GM13977 (cell line): ENCODE measurements around the gene DGCR8.

Experiments used
- DNase-seq: peaks from one replicate; pipeline ENCODE4 v3.0.0; 2012; ENCODE audit warnings: low spot score
- in situ Hi-C: fragments of 300-500 bp; cut with MboI; formaldehyde crosslinking; loops from one replicate; pipeline ENCODE4 v1.12.0; 2022; ENCODE audit warnings: low sequenced_read_pairs, low pct_unique_long_range_greater_than_20kb, mixed read lengths, inconsistent platforms; ENCODE audit not compliant: unreplicated experiment
- TF ChIP-seq, protein P1 (sequence below): IDR thresholded peaks from 2 replicates; pipeline ENCODE4 v1.5.1; 2012; ENCODE audit warnings: mild to moderate bottlenecking, control low read depth; ENCODE audit not compliant: insufficient read depth; ENCODE audit errors: extremely low read depth, missing control alignments

Gene DGCR8

DNA sequence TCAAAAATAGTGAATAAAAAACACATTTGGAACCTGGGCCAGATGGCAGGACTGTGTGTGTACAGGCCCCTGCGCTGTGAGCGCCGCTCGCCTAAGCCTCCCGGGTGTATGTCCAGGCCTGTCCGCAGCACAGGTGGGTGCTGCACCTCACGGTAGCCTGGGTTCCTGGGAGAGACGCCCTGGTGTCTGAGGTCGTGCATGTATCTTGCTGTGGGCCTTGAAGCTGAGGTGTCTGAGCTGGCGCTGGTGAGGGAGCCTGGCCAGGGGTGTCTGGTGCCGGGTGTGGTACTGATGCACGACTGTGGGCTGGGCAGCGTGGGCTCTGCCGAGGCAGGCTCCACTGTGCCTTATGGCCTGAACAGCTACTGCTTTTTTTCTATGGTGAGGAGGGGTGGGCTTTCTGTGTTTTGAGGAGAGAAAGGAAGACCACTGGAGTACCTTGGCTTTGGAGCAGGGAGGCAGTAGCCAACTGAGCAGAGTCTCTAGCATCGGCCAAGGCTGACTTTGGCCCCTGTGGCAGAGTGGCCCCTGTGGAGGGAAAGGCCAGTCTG is 47.4 kb downstream of the DGCR8 start:
- TF ChIP-seq, protein P1, sequence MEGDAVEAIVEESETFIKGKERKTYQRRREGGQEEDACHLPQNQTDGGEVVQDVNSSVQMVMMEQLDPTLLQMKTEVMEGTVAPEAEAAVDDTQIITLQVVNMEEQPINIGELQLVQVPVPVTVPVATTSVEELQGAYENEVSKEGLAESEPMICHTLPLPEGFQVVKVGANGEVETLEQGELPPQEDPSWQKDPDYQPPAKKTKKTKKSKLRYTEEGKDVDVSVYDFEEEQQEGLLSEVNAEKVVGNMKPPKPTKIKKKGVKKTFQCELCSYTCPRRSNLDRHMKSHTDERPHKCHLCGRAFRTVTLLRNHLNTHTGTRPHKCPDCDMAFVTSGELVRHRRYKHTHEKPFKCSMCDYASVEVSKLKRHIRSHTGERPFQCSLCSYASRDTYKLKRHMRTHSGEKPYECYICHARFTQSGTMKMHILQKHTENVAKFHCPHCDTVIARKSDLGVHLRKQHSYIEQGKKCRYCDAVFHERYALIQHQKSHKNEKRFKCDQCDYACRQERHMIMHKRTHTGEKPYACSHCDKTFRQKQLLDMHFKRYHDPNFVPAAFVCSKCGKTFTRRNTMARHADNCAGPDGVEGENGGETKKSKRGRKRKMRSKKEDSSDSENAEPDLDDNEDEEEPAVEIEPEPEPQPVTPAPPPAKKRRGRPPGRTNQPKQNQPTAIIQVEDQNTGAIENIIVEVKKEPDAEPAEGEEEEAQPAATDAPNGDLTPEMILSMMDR: no peak
- in situ Hi-C loops: no loop called here
- no peak for DNase-seq

DNA sequence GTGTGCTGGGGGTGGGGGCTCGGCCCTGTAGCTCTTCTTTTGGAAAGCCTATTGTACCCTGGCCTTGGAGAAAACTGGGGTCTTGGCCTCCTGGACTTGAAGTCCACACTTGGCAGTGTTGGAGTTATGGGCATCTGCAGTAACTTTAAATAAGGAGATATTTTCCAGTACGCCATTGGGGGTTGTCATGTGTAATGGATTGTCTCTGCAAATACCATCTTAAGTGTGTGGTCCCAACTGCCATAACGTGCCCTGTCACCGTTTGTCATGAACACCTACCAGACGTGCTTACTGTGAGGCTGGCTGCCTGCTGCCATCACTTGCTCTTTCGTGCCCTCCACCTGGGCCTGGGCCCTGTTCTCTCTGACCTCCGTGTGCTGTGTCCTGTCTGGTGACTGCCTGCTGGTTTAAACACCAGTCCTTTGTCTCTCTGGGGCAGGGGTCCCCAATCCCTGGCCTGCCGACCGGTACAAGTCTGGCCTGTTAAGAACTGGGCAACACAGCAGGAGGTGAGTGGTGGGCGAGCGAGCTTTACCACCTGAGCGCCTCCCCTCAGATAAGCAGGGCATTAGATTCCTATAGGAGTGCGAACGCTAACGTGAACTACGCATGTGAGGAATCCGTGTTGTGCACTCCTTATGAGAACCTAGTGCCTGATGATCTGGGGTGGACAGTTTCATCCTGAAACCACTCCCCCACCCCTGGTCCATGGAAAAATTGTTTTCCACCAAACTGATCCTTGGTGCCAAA is 48.0 kb downstream of the DGCR8 start:
- no peak for DNase-seq
- in situ Hi-C loops: no loop called here
- TF ChIP-seq, protein P1: no peak

DNA sequence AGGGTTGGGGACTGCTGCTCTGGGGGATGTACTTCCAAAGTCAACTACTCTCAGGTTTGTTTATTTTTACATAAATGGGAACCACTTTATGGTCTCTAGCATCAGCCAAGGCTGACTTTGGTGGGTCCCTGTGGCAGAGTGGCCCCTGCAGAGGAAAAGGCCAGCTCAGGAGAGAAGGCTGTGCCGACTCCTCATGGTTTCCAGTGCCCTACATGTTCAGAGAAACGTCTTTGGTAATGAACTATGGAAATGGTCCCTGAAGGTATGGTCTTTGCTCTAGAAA is 48.5 kb downstream of the DGCR8 start:
- DNase-seq: no peak
- TF ChIP-seq, protein P1: no peak
- in situ Hi-C loops: no loop called here

DNA sequence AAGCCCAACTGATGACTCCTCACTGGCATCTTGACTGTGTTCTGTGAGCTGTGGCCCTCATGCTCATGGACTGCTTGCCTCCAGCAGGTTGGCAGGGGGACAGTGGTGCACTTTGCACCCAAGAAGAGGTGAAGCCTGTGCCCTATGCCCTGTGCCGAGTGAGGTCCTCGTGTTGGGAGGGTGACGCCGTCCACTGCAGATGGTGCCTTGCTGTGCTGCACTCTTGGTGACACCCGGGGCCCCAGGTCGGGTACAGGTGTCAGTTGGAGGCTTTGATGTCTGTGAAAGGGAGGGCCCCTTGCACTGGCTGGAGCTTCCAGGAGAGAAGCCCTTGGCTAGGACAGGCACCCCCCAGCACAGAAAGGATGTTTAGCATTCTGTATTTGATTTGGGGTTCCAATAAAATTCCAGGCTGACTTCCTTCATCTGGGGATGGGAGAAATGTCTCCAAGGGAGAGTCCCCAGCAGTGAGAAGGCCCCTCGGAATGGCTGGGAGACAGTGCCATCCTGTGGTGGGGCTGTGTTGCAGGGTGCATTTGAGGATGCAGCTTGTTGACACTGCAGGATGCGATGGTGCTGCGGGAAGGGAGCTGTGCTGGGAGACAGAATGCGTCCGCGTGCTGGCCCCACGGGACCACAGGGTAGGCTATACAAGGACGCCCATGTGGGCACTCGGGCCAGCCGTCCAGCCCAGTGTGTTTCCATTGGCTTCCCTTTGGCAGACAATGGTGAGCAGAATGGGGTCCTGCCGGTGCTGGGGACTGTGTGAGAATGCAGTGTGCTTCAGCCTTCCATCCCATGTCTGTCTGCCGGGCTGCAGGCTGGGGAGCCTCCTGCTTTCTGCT is 49.1 kb downstream of the DGCR8 start:
- TF ChIP-seq, protein P1: peak; percentile 51
- no peak for DNase-seq
- in situ Hi-C loops: no loop called here

DNA sequence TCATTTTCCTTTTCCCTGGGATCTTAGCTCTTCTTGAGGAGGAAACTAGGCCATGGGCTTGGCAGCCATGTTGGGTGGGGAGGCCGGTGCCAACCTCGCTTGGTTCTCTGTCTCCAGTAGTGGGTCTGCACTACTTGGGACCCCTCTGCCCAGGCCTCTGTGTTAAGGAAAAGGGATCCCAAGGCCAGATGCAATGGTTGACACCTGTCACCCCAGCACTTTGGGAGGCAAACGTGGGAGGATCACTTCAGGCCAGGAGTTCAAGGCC is 49.6 kb downstream of the DGCR8 start:
- TF ChIP-seq, protein P1: no peak
- DNase-seq: no peak
- in situ Hi-C loops: no loop called here

DNA sequence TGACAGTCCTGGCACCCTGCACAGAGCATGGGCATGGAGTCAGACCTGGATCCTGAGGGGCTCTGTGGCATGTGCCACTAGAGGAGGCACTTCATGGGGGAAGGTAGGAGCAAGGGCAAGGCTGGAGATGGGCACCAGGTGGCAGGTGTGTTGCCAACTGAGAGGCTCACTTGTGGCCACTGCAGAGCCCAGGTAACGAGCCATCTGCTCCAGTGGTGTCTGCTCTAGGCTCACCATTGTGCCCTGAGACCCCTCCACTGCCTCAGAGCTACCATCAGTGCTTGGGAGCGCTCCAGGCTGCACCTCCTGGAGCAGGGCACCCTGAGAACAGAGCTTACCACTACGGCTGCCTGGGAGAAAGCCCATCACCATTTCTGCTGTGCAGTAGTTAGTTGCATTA is 50.3 kb downstream of the DGCR8 start:
- TF ChIP-seq, protein P1: no peak
- DNase-seq: no peak
- in situ Hi-C loops: no loop called here
